ENCODE measurements around the gene MRPS25. TPM values are rescaled to one million over a fixed set of nuclear protein-coding genes. Genes with fewer than 3 reads are reported as not detected.

The MRPS25 gene
- 18.8 TPM for polyA plus RNA-seq (2013, experiment 1 of 2)
- polyA plus RNA-seq (2013, experiment 2 of 2): 19.4 TPM

GRCh38 chr3:15064835-15065549 lies at the start of gene MRPS25:
TSS of gene MRPS25 (minus strand) at chr3:15065315. CDS start at chr3:15065194, 121 bp downstream.
- Histone ChIP-seq H3K9ac (ENCODE audit: low read length) (peak within 1 kb of the TSS; percentile 96), H3K4me3 (ENCODE audit: insufficient read depth in 1 of 2, low read depth in 1 of 2, low read length in 2 of 2) (peak within 1 kb of the TSS; percentile 89 to 97), H3K36me3 (ENCODE audit: control insufficient read depth in 1 of 2, insufficient read depth in 2 of 2, low read depth in 1 of 2, low read length in 2 of 2) (peaks cover 0 to 5% of the 10 kb centered on the region in 2 experiments), H3K4ac (ENCODE audit: low read depth in 1 of 2, low read length in 2 of 2) (peak within 1 kb of the TSS; percentile 46 to 98), H2BK120ac (ENCODE audit: low read depth, low read length) (peak within 1 kb of the TSS; percentile 2), H2AFZ (ENCODE audit: low read depth, low read length) (peak within 1 kb of the TSS; percentile 96), H3K4me2 (ENCODE audit: low read length, poor library complexity, severe bottlenecking) (peak within 1 kb of the TSS; percentile 99), H4K91ac (ENCODE audit: low read length) (peak within 1 kb of the TSS; percentile 62), H2BK12ac (ENCODE audit: low read length in 2 of 2) (peak within 1 kb of the TSS in 1 of 2 experiments; percentile 60), H3K79me1 (replicated peaks; ENCODE audit: low read length, poor library complexity, severe bottlenecking) (peaks cover 11% of the 10 kb centered on the region), H2AK5ac (ENCODE audit: low read length, severe bottlenecking) (peak within 1 kb of the TSS; percentile 41), H3K23ac (ENCODE audit: low read length in 2 of 2) (peak within 1 kb of the TSS in 1 of 2 experiments; percentile 92), H3K4me1 (ENCODE audit: control insufficient read depth, insufficient read depth, low read depth, low read length) (peaks cover 10% of the 10 kb centered on the region), H3K27ac (ENCODE audit: low read length, poor library complexity, severe bottlenecking) (peak within 1 kb of the TSS; percentile 35), H3K18ac (ENCODE audit: low read depth in 1 of 2, low read length in 2 of 2) (peak within 1 kb of the TSS; percentile 71 to 98), H3K14ac (ENCODE audit: low read length in 2 of 2) (peak within 1 kb of the TSS in 1 of 2 experiments; percentile 99), H4K8ac (ENCODE audit: low read length) (peak within 1 kb of the TSS; percentile 83), H2BK15ac (ENCODE audit: low read depth, poor library complexity, severe bottlenecking) (no peak within 1 kb of the TSS), H2BK5ac (ENCODE audit: low read depth, low read length, poor library complexity, severe bottlenecking) (peak within 1 kb of the TSS; percentile 44), H3K9me3 (ENCODE audit: control insufficient read depth, low read length) (no peaks in the 10 kb centered on the region), H3K27me3 (ENCODE audit: control insufficient read depth in 1 of 2, insufficient read depth in 1 of 2, low read length in 2 of 2) (no peaks in the 10 kb centered on the region)
- peak; percentile 93 for DNase-seq
- 1% methylated on average over 65 of the region's 69 CpGs for WGBS

DNA sequence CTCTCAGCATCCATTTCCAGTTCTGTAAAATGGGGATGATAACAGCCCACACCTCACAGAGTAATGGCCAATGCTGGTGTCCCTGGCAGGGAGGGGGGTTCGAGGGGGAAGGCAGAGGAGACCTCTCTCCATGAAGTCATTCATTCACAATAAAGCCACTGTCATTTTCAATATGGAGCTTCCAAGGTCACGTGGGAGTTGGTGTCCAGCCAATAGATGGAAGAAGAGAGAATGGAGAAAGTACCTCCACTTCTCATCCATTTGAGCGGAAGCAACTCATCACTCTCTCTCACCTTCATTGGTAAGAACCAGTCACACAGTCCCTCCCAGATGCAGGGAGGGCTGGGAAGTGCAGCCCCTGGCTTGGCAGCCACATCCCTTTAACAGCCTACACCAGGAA lies 48.8 kb upstream of the MRPS25 start:
- H3K23ac ChIP-seq (ENCODE audit: low read length in 2 of 2): no peak overlapping the region
- no peak overlapping the region for H3K9ac ChIP-seq (ENCODE audit: low read length)
- H4K8ac ChIP-seq (ENCODE audit: low read length): no peak overlapping the region
- no peaks in the 10 kb centered on the region for H3K79me1 ChIP-seq (replicated peaks; ENCODE audit: low read length, poor library complexity, severe bottlenecking)
- H3K18ac ChIP-seq (ENCODE audit: low read depth in 1 of 2, low read length in 2 of 2): no peak overlapping the region
- no peak overlapping the region for H3K27ac ChIP-seq (ENCODE audit: low read length, poor library complexity, severe bottlenecking)
- H2BK12ac ChIP-seq (ENCODE audit: low read length in 2 of 2): no peak overlapping the region
- WGBS: 87% methylated on average over 2 of the region's 3 CpGs
- peaks cover 12 to 17% of the 10 kb centered on the region in 2 experiments for H3K27me3 ChIP-seq (ENCODE audit: control insufficient read depth in 1 of 2, insufficient read depth in 1 of 2, low read length in 2 of 2)
- no peaks in the 10 kb centered on the region for H3K4me1 ChIP-seq (ENCODE audit: control insufficient read depth, insufficient read depth, low read depth, low read length)
- H2AFZ ChIP-seq (ENCODE audit: low read depth, low read length): no peak overlapping the region
- H3K14ac ChIP-seq (ENCODE audit: low read length in 2 of 2): no peak overlapping the region
- H3K4me3 ChIP-seq (ENCODE audit: insufficient read depth in 1 of 2, low read depth in 1 of 2, low read length in 2 of 2): no peak overlapping the region
- H3K36me3 ChIP-seq (ENCODE audit: control insufficient read depth in 1 of 2, insufficient read depth in 2 of 2, low read depth in 1 of 2, low read length in 2 of 2): no peaks in the 10 kb centered on the region
- no peak overlapping the region for H3K4me2 ChIP-seq (ENCODE audit: low read length, poor library complexity, severe bottlenecking)
- H3K9me3 ChIP-seq (ENCODE audit: control insufficient read depth, low read length): no peaks in the 10 kb centered on the region
- no peak overlapping the region for H2BK120ac ChIP-seq (ENCODE audit: low read depth, low read length)
- H2BK15ac ChIP-seq (ENCODE audit: low read depth, poor library complexity, severe bottlenecking): no peak overlapping the region
- no peak overlapping the region for H3K4ac ChIP-seq (ENCODE audit: low read depth in 1 of 2, low read length in 2 of 2)
- no peak overlapping the region for H4K91ac ChIP-seq (ENCODE audit: low read length)
- H2AK5ac ChIP-seq (ENCODE audit: low read length, severe bottlenecking): no peak overlapping the region
- no peak for DNase-seq
- H2BK5ac ChIP-seq (ENCODE audit: low read depth, low read length, poor library complexity, severe bottlenecking): no peak overlapping the region

DNA sequence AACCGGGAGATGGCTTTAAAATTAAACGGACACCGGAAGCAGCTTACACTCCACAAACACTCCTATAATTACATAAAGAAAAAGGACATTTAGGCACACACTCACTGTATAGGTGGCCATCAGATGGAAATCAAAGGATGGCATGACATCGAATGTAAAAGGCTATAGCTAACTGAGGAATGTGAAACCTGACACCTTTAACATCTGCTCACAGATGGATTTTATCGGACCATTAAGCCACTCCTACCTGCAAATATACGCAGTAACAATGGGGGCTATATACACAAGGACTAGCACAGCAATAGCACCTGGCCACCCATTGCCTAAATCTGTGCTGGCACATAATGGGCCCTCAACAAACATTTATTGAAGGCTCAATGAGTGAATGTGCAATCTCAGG lies 48.4 kb upstream of the MRPS25 start:
- H3K9ac ChIP-seq (ENCODE audit: low read length): no peak overlapping the region
- H2BK12ac ChIP-seq (ENCODE audit: low read length in 2 of 2): no peak overlapping the region
- no peak overlapping the region for H2BK5ac ChIP-seq (ENCODE audit: low read depth, low read length, poor library complexity, severe bottlenecking)
- H3K36me3 ChIP-seq (ENCODE audit: control insufficient read depth in 1 of 2, insufficient read depth in 2 of 2, low read depth in 1 of 2, low read length in 2 of 2): no peaks in the 10 kb centered on the region
- H3K4me3 ChIP-seq (ENCODE audit: insufficient read depth in 1 of 2, low read depth in 1 of 2, low read length in 2 of 2): no peak overlapping the region
- H3K27me3 ChIP-seq (ENCODE audit: control insufficient read depth in 1 of 2, insufficient read depth in 1 of 2, low read length in 2 of 2): peaks cover 12 to 17% of the 10 kb centered on the region in 2 experiments
- no peaks in the 10 kb centered on the region for H3K9me3 ChIP-seq (ENCODE audit: control insufficient read depth, low read length)
- H3K4me1 ChIP-seq (ENCODE audit: control insufficient read depth, insufficient read depth, low read depth, low read length): no peaks in the 10 kb centered on the region
- no peak for DNase-seq
- H3K79me1 ChIP-seq (replicated peaks; ENCODE audit: low read length, poor library complexity, severe bottlenecking): no peaks in the 10 kb centered on the region
- H3K23ac ChIP-seq (ENCODE audit: low read length in 2 of 2): no peak overlapping the region
- H2BK120ac ChIP-seq (ENCODE audit: low read depth, low read length): no peak overlapping the region
- no peak overlapping the region for H2BK15ac ChIP-seq (ENCODE audit: low read depth, poor library complexity, severe bottlenecking)
- H3K18ac ChIP-seq (ENCODE audit: low read depth in 1 of 2, low read length in 2 of 2): no peak overlapping the region
- H4K91ac ChIP-seq (ENCODE audit: low read length): no peak overlapping the region
- H3K4ac ChIP-seq (ENCODE audit: low read depth in 1 of 2, low read length in 2 of 2): no peak overlapping the region
- no peak overlapping the region for H3K14ac ChIP-seq (ENCODE audit: low read length in 2 of 2)
- H4K8ac ChIP-seq (ENCODE audit: low read length): no peak overlapping the region
- WGBS: 78% methylated on average over 6 of the region's 6 CpGs
- H2AFZ ChIP-seq (ENCODE audit: low read depth, low read length): no peak overlapping the region
- no peak overlapping the region for H3K4me2 ChIP-seq (ENCODE audit: low read length, poor library complexity, severe bottlenecking)
- no peak overlapping the region for H2AK5ac ChIP-seq (ENCODE audit: low read length, severe bottlenecking)
- no peak overlapping the region for H3K27ac ChIP-seq (ENCODE audit: low read length, poor library complexity, severe bottlenecking)

- no peaks in the 10 kb centered on the region for H3K36me3 ChIP-seq (ENCODE audit: control insufficient read depth in 1 of 2, insufficient read depth in 2 of 2, low read depth in 1 of 2, low read length in 2 of 2)
- no peak overlapping the region for H3K4me3 ChIP-seq (ENCODE audit: insufficient read depth in 1 of 2, low read depth in 1 of 2, low read length in 2 of 2)
- H3K4me1 ChIP-seq (ENCODE audit: control insufficient read depth, insufficient read depth, low read depth, low read length): peaks cover 2% of the 10 kb centered on the region
- H3K4me2 ChIP-seq (ENCODE audit: low read length, poor library complexity, severe bottlenecking): no peak overlapping the region
- no peak overlapping the region for H3K18ac ChIP-seq (ENCODE audit: low read depth in 1 of 2, low read length in 2 of 2)
- H2BK12ac ChIP-seq (ENCODE audit: low read length in 2 of 2): no peak overlapping the region
- no peak overlapping the region for H3K23ac ChIP-seq (ENCODE audit: low read length in 2 of 2)
- no peaks in the 10 kb centered on the region for H3K79me1 ChIP-seq (replicated peaks; ENCODE audit: low read length, poor library complexity, severe bottlenecking)
- peaks cover 12 to 17% of the 10 kb centered on the region in 2 experiments for H3K27me3 ChIP-seq (ENCODE audit: control insufficient read depth in 1 of 2, insufficient read depth in 1 of 2, low read length in 2 of 2)
- no peak overlapping the region for H3K9ac ChIP-seq (ENCODE audit: low read length)
- no peak overlapping the region for H4K8ac ChIP-seq (ENCODE audit: low read length)
- no peak overlapping the region for H2AFZ ChIP-seq (ENCODE audit: low read depth, low read length)
- H2AK5ac ChIP-seq (ENCODE audit: low read length, severe bottlenecking): no peak overlapping the region
- 30% methylated on average over 1 of the region's 3 CpGs for WGBS
- H2BK15ac ChIP-seq (ENCODE audit: low read depth, poor library complexity, severe bottlenecking): no peak overlapping the region
- no peak overlapping the region for H3K27ac ChIP-seq (ENCODE audit: low read length, poor library complexity, severe bottlenecking)
- no peak overlapping the region for H2BK5ac ChIP-seq (ENCODE audit: low read depth, low read length, poor library complexity, severe bottlenecking)
- H4K91ac ChIP-seq (ENCODE audit: low read length): no peak overlapping the region
- no peaks in the 10 kb centered on the region for H3K9me3 ChIP-seq (ENCODE audit: control insufficient read depth, low read length)
- DNase-seq: no peak
- H3K14ac ChIP-seq (ENCODE audit: low read length in 2 of 2): no peak overlapping the region
- H2BK120ac ChIP-seq (ENCODE audit: low read depth, low read length): no peak overlapping the region
- no peak overlapping the region for H3K4ac ChIP-seq (ENCODE audit: low read depth in 1 of 2, low read length in 2 of 2)
Observed at GRCh38 chr3:15112011-15112410, 46.9 kb upstream of the MRPS25 start.
